Measurements from ENCODE around the gene OR6Q1. TPM values are rescaled to one million over a fixed set of nuclear protein-coding genes. Genes with fewer than 3 reads are reported as not detected.

OR6Q1 gene
- total and polyA plus RNA-seq, 2 donors (not counting 1 experiment from before 2014, with no cell fraction given), result not detected

DNA sequence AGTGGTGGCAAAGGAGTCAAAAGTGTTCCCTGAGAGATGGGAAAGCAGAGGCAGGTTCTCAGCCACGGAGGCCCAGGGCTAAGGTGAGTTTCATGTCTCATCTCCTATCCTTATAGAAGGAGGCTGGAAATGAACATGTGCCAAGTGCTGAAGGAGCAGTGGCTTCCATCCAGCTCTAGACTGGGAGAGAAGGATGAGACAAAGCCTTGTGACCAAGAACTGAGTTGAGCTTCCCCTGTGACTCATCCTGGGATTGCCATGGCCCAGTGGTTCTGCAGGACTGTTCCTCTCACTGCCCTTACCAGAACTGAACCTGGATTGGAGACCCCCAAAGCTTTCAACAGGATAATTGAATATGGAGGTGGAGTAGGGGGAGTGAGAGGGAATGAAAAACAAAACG, 23.8 kb upstream of the OR6Q1 start:
- Histone ChIP-seq H4K20me1 (ENCODE audit: control insufficient read depth, extremely low read depth, insufficient read depth, low read length) (no peaks in the 10 kb centered on the region), H3K27ac (ENCODE audit: insufficient read depth, low read length) (no peak overlapping the region), H3K79me2 (ENCODE audit: control insufficient read depth, insufficient read depth, low read length) (no peaks in the 10 kb centered on the region), H3K27me3 (ENCODE audit: control insufficient read depth, insufficient read depth, low read length) (no peaks in the 10 kb centered on the region), H2AFZ (ENCODE audit: low read length) (no peak overlapping the region), H3K9me3 (ENCODE audit: control insufficient read depth, insufficient read depth, low read depth, low read length) (no peaks in the 10 kb centered on the region), H3K36me3 (ENCODE audit: control insufficient read depth, insufficient read depth, low read length) (no peaks in the 10 kb centered on the region), H3K4me1 (ENCODE audit: control insufficient read depth, extremely low read depth, insufficient read depth, low read length) (no peaks in the 10 kb centered on the region), H3K9ac (ENCODE audit: insufficient read depth, low read length) (no peak overlapping the region), H3K4me3 (replicated peaks in 1 of 4; ENCODE audit: control extremely low read depth in 1 of 4, insufficient read depth in 1 of 4, low read depth in 3 of 4, low read length in 4 of 4) (no peak overlapping the region), H3K4me2 (ENCODE audit: extremely low read depth, insufficient read depth, low read length) (no peak overlapping the region)
- TF ChIP-seq CTCF (conservative IDR thresholded peaks at IDR 0.05 in 1 of 2, IDR thresholded peaks at IDR 0.05 in 1 of 2; ENCODE audit: low read depth in 1 of 2, low read length in 2 of 2) (no peak), EZH2 (IDR thresholded peaks at IDR 0.05; ENCODE audit: low read length, missing control alignments) (no peak)
- peak in 1 of 2 donors; percentile 42 for DNase-seq (ENCODE audit: low read depth in 2 of 2)

GRCh38 chr11:58011771-58012170, 19.0 kb upstream of the OR6Q1 start:
- Histone ChIP-seq H3K36me3 (ENCODE audit: control insufficient read depth, insufficient read depth, low read length) (no peaks in the 10 kb centered on the region), H3K27ac (ENCODE audit: insufficient read depth, low read length) (no peak overlapping the region), H3K4me1 (ENCODE audit: control insufficient read depth, extremely low read depth, insufficient read depth, low read length) (no peaks in the 10 kb centered on the region), H3K4me3 (replicated peaks in 1 of 4; ENCODE audit: control extremely low read depth in 1 of 4, insufficient read depth in 1 of 4, low read depth in 3 of 4, low read length in 4 of 4) (no peak overlapping the region), H3K27me3 (ENCODE audit: control insufficient read depth, insufficient read depth, low read length) (no peaks in the 10 kb centered on the region), H3K9ac (ENCODE audit: insufficient read depth, low read length) (no peak overlapping the region), H3K79me2 (ENCODE audit: control insufficient read depth, insufficient read depth, low read length) (no peaks in the 10 kb centered on the region), H3K9me3 (ENCODE audit: control insufficient read depth, insufficient read depth, low read depth, low read length) (no peaks in the 10 kb centered on the region), H4K20me1 (ENCODE audit: control insufficient read depth, extremely low read depth, insufficient read depth, low read length) (no peaks in the 10 kb centered on the region), H3K4me2 (ENCODE audit: extremely low read depth, insufficient read depth, low read length) (no peak overlapping the region), H2AFZ (ENCODE audit: low read length) (no peak overlapping the region)
- TF ChIP-seq CTCF (conservative IDR thresholded peaks at IDR 0.05 in 1 of 2, IDR thresholded peaks at IDR 0.05 in 1 of 2; ENCODE audit: low read depth in 1 of 2, low read length in 2 of 2) (no peak), EZH2 (IDR thresholded peaks at IDR 0.05; ENCODE audit: low read length, missing control alignments) (no peak)
- no peak for DNase-seq (ENCODE audit: low read depth in 2 of 2)

- Histone ChIP-seq H3K9me3 (ENCODE audit: control insufficient read depth, insufficient read depth, low read depth, low read length) (no peaks in the 10 kb centered on the region), H3K4me1 (ENCODE audit: control insufficient read depth, extremely low read depth, insufficient read depth, low read length) (peaks cover 17% of the 10 kb centered on the region), H3K4me3 (replicated peaks in 1 of 4; ENCODE audit: control extremely low read depth in 1 of 4, insufficient read depth in 1 of 4, low read depth in 3 of 4, low read length in 4 of 4) (no peak within 1 kb of the TSS), H3K27ac (ENCODE audit: insufficient read depth, low read length) (peak within 1 kb of the TSS; percentile 60), H3K27me3 (ENCODE audit: control insufficient read depth, insufficient read depth, low read length) (no peaks in the 10 kb centered on the region), H3K9ac (ENCODE audit: insufficient read depth, low read length) (no peak within 1 kb of the TSS), H3K36me3 (ENCODE audit: control insufficient read depth, insufficient read depth, low read length) (no peaks in the 10 kb centered on the region), H4K20me1 (ENCODE audit: control insufficient read depth, extremely low read depth, insufficient read depth, low read length) (no peaks in the 10 kb centered on the region), H3K79me2 (ENCODE audit: control insufficient read depth, insufficient read depth, low read length) (no peaks in the 10 kb centered on the region), H2AFZ (ENCODE audit: low read length) (peak within 1 kb of the TSS; percentile 85), H3K4me2 (ENCODE audit: extremely low read depth, insufficient read depth, low read length) (peak within 1 kb of the TSS; percentile 48)
- DNase-seq (ENCODE audit: low read depth in 2 of 2), result no peak
- no peak for TF ChIP-seq EZH2 (IDR thresholded peaks at IDR 0.05; ENCODE audit: low read length, missing control alignments)
- no peak for TF ChIP-seq CTCF (conservative IDR thresholded peaks at IDR 0.05 in 1 of 2, IDR thresholded peaks at IDR 0.05 in 1 of 2; ENCODE audit: low read depth in 1 of 2, low read length in 2 of 2)
Observed at GRCh38 chr11:58023435-58023931, 7.3 kb upstream of the OR6Q1 start, which contains the start of gene OR9Q1. TSS of gene OR9Q1 (plus strand) at chr11:58023881. CDS start at chr11:58179445, 155,564 bp downstream.
